HG02852 (cell line): Measurements from ENCODE around the gene ACSS1.

Experiments used
- ATAC-seq: cut with Tn5 transposase; IDR thresholded peaks from one replicate; pipeline ENCODE4 v1.9.1; 2021; ENCODE audit warnings: mild to moderate bottlenecking, moderate library complexity; ENCODE audit not compliant: unreplicated experiment

The ACSS1 gene

GRCh38 chr20:25079171-25079570 lies 21.2 kb upstream of the ACSS1 start:
- ATAC-seq: no peak

- ATAC-seq: no peak
These were observed 20.7 kb upstream of the ACSS1 start for GRCh38 chr20:25078662-25079061.

- no peak for ATAC-seq
These were observed 19.8 kb upstream of the ACSS1 start for GRCh38 chr20:25077610-25078169.

- ATAC-seq: no peak
These were observed 19.0 kb upstream of the ACSS1 start for GRCh38 chr20:25076731-25077609.

GRCh38 chr20:25076201-25076600 lies 18.3 kb upstream of the ACSS1 start:
- no peak for ATAC-seq

- ATAC-seq: no peak
These were observed 15.6 kb upstream of the ACSS1 start for GRCh38 chr20:25073544-25073943.

GRCh38 chr20:25072226-25072811 lies 14.4 kb upstream of the ACSS1 start:
- ATAC-seq: no peak

GRCh38 chr20:25071734-25072133 lies 13.8 kb upstream of the ACSS1 start:
- ATAC-seq: no peak

GRCh38 chr20:25070821-25071473 lies 13.0 kb upstream of the ACSS1 start:
- no peak for ATAC-seq

GRCh38 chr20:25067102-25067987 lies 9.4 kb upstream of the ACSS1 start:
- no peak for ATAC-seq

- ATAC-seq: no peak
These were observed 8.4 kb upstream of the ACSS1 start for GRCh38 chr20:25066386-25066785.

- ATAC-seq: peak; percentile 64
These were observed 7.8 kb upstream of the ACSS1 start for GRCh38 chr20:25065625-25066338.

GRCh38 chr20:25065072-25065624 lies 7.2 kb upstream of the ACSS1 start:
- no peak for ATAC-seq

- ATAC-seq: no peak
These were observed 6.7 kb upstream of the ACSS1 start for GRCh38 chr20:25064561-25065071.

- no peak for ATAC-seq
These were observed 6.0 kb upstream of the ACSS1 start for GRCh38 chr20:25063981-25064380.

GRCh38 chr20:25063546-25063945 lies 5.6 kb upstream of the ACSS1 start:
- ATAC-seq: no peak

GRCh38 chr20:25062841-25063240 lies 4.9 kb upstream of the ACSS1 start:
- no peak for ATAC-seq

- no peak for ATAC-seq
These were observed 4.0 kb upstream of the ACSS1 start for GRCh38 chr20:25061821-25062530.
